BJ (cell line): ENCODE data around the gene COL16A1. TPM values are rescaled to one million over a fixed set of nuclear protein-coding genes. Genes with fewer than 3 reads are reported as not detected.

ENCODE experiments used
- CTCF ChIA-PET: fragments of 350-600 bp; formaldehyde crosslinking; extraction: SDS; loops from one replicate; lab custom pipeline; 2021; ENCODE audit warnings: antibody characterized with exemption, inconsistent platforms; lab: Yijun Ruan, JAX
- POLR2A ChIA-PET: fragments of 300-600 bp; sonication (Branson Sonifier 250); formaldehyde crosslinking; extraction: SDS; loops from one replicate; lab custom pipeline; 2021; ENCODE audit warnings: antibody characterized with exemption; lab: Charles Lee
- DNase-seq: peaks from one replicate; pipeline ENCODE4 v3.0.0-alpha.2; 2011; ENCODE audit warnings: low read depth
- H3K27me3 ChIP-seq: 2 replicates; pipeline ENCODE4 v1.6.0; 2011; ENCODE audit warnings: low read length; ENCODE audit not compliant: control insufficient read depth, insufficient read depth
- H3K36me3 ChIP-seq: 2 replicates; pipeline ENCODE4 v1.5.1; 2011; ENCODE audit warnings: low read length; ENCODE audit not compliant: control insufficient read depth, insufficient read depth
- H3K4me3 ChIP-seq: 2 replicates; pipeline ENCODE4 v1.5.1; 2011; ENCODE audit warnings: low read depth, mild to moderate bottlenecking, control low read depth, low read length
- polyA plus RNA-seq: library from polyadenylated mRNA; depleted of rRNA; stranded (reverse); fragments of >200 nt; gene quantifications from 2 replicates; pipeline ENCODE4 v1.2.3, GENCODE V29; 2011
- TF ChIP-seq, protein P1 (sequence below): IDR thresholded peaks from 2 replicates; pipeline ENCODE4 v1.5.1; 2011; ENCODE audit warnings: low read depth, mild to moderate bottlenecking, control low read depth, inconsistent platforms, low read length, moderate library complexity; ENCODE audit not compliant: insufficient read depth

COL16A1 gene
- polyA plus RNA-seq, 1 experiment, result 123 TPM

- CTCF ChIA-PET, result interaction anchor here (0.8 to 2.0 kb wide), 4 partner anchors 9 to 142 kb away, joined by 3 to 19 read pairs (median 5); no protein-coding TSS in a partner anchor
- POLR2A ChIA-PET, result interaction anchor here (0.6 kb wide), 1 partner anchor 126 kb away, joined by 3 read pairs; no protein-coding TSS in a partner anchor
- DNase-seq, result no peak
- no peaks in the 10 kb centered on the region for H3K27me3 ChIP-seq
- H3K4me3 ChIP-seq, result no peak overlapping the region
- TF ChIP-seq, protein P1, sequence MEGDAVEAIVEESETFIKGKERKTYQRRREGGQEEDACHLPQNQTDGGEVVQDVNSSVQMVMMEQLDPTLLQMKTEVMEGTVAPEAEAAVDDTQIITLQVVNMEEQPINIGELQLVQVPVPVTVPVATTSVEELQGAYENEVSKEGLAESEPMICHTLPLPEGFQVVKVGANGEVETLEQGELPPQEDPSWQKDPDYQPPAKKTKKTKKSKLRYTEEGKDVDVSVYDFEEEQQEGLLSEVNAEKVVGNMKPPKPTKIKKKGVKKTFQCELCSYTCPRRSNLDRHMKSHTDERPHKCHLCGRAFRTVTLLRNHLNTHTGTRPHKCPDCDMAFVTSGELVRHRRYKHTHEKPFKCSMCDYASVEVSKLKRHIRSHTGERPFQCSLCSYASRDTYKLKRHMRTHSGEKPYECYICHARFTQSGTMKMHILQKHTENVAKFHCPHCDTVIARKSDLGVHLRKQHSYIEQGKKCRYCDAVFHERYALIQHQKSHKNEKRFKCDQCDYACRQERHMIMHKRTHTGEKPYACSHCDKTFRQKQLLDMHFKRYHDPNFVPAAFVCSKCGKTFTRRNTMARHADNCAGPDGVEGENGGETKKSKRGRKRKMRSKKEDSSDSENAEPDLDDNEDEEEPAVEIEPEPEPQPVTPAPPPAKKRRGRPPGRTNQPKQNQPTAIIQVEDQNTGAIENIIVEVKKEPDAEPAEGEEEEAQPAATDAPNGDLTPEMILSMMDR, result no peak
- H3K36me3 ChIP-seq, result no peaks in the 10 kb centered on the region
These were observed 2.7 kb upstream of the COL16A1 start for GRCh38 chr1:31706384-31707058.

GRCh38 chr1:31705080-31705866 is 1.5 kb upstream of the COL16A1 start:
- Histone ChIP-seq H3K27me3 (no peaks in the 10 kb centered on the region), H3K4me3 (no peak overlapping the region), H3K36me3 (no peaks in the 10 kb centered on the region; the same call in 1 of the 2 replicates)
- CTCF ChIA-PET, result interaction anchor here (0.7 to 8.3 kb wide), 12 partner anchors 8 to 157 kb away, joined by 3 to 86 read pairs (median 4); no protein-coding TSS in a partner anchor
- POLR2A ChIA-PET, result interaction anchor here (0.6 kb wide), 1 partner anchor 20 kb away, joined by 3 read pairs; no protein-coding TSS in a partner anchor
- no peak for DNase-seq
- TF ChIP-seq, protein P1, result peak; percentile 55

- no peak for DNase-seq
- Histone ChIP-seq H3K27me3 (no peaks in the 10 kb centered on the region), H3K4me3 (peak overlapping the region; percentile 66), H3K36me3 (peaks cover 3% of the 10 kb centered on the region)
- CTCF ChIA-PET, result interaction anchor here (0.6 to 8.3 kb wide), 16 partner anchors 9 to 252 kb away, joined by 3 to 86 read pairs (median 4); no protein-coding TSS in a partner anchor
- TF ChIP-seq, protein P1, result no peak
- POLR2A ChIA-PET, result interaction anchor here (0.6 to 3.3 kb wide), 2 partner anchors 8 to 60 kb away, joined by 12 to 15 read pairs; partner anchors contain the start of gene PEF1
These were observed 658 bp upstream of the COL16A1 start for GRCh38 chr1:31704271-31705079.

GRCh38 chr1:31702836-31703404 is 897 bp downstream of the COL16A1 start:
- H3K36me3 ChIP-seq, result peaks cover 13% of the 10 kb centered on the region
- ChIA-PET CTCF (interaction anchor here (0.6 to 8.3 kb wide), 11 partner anchors 11 to 262 kb away, joined by 3 to 86 read pairs (median 6); no protein-coding TSS in a partner anchor), POLR2A (interaction anchor here (3.3 kb wide), 1 partner anchor 10 kb away, joined by 12 read pairs; no protein-coding TSS in a partner anchor)
- H3K27me3 ChIP-seq, result no peaks in the 10 kb centered on the region
- peak overlapping the region; percentile 66 for H3K4me3 ChIP-seq
- TF ChIP-seq, protein P1, result no peak
- no peak for DNase-seq
